Sciatic nerve (tissue), 2 donors: ENCODE data around the gene FGF11. TPM values are rescaled to one million over a fixed set of nuclear protein-coding genes. Genes with fewer than 3 reads are reported as not detected.

ENCODE experiments used
- ATAC-seq: fragments of 200-7000 bp; cut with Tn5 transposase; one replicate; pipeline ENCODE4 v1.9.1; 2020; ENCODE audit warnings: mild to moderate bottlenecking, moderate library complexity
- DNase-seq: peaks from one replicate; pipeline ENCODE4 v3.0.0-alpha.2; 2020; ENCODE audit warnings: low spot score
- intact Hi-C: fragments of 100-400 bp; cut with DNase I; formaldehyde crosslinking; loops from one replicate; pipeline ENCODE4 v1.14.2; 2022
- total RNA-seq: library from RNA; stranded (reverse); fragmentation: NEBNext Ultra II Directional; extraction: Animal tissue kit (Norgen Biotek cat#: 25700); gene quantifications from one replicate; pipeline ENCODE4 v1.2.1, GENCODE V29; 2021
- donor health status: DM: no; HTN: no; CAD: no.
- donor health status: DM: no; HTN: no; CAD: no.

Gene FGF11
- total RNA-seq, 1 donor from 2014 or later = 3.8 TPM

DNA sequence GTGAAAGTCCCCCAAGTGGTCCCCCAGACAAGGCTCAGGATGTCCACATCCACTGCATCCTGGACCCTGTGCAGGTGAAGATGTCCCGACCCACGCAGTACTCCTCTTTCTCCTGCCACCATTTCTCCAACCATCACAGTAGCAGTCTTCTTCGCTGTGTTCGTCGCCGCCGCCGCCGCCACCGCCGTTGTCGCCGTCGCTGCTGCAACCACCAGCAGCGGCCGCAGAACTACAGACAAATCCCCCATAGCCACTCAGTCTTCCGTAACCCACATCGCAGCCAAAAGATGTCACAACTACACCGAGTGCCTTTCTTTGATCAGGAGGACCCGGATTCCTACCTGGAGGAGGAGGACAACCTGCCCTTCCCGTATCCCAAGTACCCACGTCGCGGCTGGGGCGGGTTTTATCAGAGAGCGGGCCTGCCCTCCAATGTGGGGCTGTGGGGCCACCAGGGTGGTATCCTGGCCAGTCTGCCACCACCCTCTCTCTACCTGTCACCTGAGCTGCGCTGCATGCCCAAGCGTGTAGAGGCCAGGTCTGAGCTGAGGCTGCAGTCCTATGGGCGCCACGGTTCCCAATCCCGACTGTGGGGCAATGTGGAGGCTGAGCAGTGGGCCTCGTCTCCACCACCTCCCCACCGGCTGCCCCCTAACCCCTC is 13.0 kb upstream of the FGF11 start:
- intact Hi-C loops = no loop called here
- ATAC-seq (no peak), DNase-seq (no peak)

DNA sequence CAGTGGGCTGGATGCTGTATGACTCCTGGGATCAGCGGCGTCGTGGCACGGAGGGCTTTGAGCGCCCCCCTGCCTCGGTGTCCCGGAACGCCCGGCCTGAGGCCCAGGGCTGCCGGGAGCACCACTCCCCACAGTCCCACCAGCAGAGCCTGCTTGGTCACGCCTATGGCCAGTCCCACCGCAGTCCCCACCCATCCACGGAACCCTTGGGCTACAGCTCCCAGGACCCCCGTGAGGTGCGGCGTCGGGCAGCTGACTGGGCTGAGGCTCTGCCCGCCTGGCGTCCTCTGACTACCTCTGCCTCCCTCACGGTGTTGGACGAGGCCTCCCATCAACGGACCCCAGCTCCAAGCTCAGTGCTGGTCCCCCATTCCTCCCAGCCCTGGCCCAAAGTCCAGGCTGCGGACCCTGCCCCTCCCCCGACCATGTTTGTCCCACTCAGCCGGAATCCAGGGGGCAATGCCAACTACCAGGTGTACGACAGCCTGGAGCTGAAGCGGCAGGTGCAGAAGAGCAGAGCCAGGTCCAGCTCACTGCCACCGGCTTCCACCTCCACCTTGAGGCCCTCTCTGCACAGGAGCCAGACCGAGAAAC is 12.3 kb upstream of the FGF11 start:
- ATAC-seq (no peak), DNase-seq (no peak)
- intact Hi-C loops = no loop called here

DNA sequence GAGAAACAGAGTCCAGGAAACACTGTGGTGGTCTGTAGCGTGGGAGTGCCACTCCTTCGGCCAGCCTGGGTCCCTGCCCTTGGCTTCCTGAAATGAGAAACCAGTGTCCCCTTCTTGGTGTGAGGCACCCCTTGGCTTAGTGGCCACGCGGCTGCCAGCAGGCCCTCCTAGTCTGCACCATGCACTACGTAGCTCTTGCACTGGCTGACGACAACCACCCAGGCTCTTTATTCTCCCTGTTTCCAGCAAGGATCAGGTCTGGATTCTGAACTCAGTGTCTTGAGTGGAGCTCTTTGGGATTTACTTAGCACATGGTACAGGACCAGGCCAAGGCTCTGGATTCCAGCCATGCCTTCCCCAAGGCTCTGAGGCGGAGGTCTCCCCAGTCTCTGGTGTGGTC is 11.8 kb upstream of the FGF11 start:
- intact Hi-C loops = no loop called here
- DNase-seq = no peak
- ATAC-seq = no peak

DNA sequence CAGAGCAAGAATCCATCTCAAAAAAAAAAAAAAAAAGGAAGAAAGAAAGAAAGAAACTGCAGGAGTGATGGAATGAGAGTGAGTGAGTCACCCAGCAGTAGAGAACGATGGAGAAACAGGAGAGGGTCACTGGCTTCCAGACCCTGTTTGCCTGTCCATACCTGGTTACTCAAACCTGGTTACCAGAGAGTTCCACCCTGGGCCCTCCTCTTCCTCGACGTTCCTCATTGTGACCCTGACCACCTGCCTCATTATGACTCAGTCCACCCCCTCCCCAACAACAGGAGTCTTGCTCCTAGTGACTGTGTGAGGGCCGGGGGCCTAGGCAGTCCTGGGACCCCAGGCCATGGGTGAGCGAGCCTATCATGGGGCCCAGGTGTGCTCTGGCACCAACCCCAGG is 10.8 kb upstream of the FGF11 start, which contains the start of gene SPEM3:
Gene SPEM3, plus strand, starts transcription at position 301 of the 400 bp plus-strand sequence. Its CDS starts 46 bp downstream, at position 347.
- intact Hi-C loops = no loop called here
- no peak for ATAC-seq
- DNase-seq = no peak

DNA sequence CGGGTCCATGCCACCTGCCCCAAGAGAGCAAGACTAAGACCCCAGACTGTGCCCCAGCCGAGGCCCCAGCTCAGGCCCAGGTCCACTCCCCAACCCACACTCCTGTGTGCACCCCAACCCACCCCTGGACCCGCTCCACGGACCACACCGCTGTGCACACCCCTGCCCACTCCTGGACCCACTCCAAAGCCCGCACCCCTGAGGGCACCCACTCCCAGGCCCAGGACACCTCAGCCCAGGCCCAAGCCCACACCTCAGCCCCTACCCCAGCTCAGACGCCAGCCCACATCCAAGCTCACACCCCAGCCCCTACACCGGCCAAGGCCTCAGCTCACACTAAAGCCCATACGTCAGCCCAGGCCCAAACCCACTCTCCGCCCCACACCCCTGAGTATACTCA is 9.6 kb upstream of the FGF11 start:
- DNase-seq (no peak), ATAC-seq (no peak)
- intact Hi-C loops = no loop called here

DNA sequence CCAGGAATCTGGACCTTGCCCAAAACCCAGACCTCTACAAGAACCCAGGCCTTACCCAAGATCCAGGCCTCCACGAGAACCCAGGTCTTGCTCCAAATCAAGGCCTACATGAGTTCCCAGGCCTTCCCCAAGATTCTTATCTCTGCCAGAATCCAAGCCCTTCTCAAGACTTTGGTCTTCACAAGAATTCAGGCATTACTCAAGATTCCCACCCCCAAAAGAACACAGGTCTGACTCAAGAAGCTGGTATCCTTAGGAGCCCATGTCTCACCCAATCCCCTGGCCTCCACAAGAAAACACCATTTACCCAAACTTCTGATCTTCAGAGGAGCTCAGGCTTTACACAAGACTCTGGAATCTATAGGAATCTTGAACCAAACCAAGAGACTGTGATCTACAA is 8.1 kb upstream of the FGF11 start:
- no peak for DNase-seq
- intact Hi-C loops = no loop called here
- no peak for ATAC-seq

DNA sequence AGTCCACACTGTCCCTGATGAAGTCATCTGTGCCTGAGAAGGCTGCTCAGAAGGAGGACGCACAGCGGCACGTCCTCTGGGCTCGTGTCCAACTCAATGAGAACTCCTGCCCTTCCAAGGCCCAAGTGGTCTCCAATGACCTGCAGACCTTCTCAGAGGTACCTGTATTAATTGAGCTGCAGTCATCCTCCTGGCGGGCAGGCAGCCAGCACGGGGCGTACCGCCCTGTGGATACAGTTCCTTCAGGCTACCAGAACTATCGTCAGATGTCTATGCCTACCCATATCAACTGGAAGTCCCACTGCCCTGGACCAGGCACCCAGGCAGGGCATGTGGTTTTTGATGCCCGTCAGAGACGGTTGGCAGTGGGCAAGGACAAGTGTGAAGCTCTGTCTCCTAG is 7.0 kb upstream of the FGF11 start:
- no peak for ATAC-seq
- intact Hi-C loops = no loop called here
- no peak for DNase-seq

DNA sequence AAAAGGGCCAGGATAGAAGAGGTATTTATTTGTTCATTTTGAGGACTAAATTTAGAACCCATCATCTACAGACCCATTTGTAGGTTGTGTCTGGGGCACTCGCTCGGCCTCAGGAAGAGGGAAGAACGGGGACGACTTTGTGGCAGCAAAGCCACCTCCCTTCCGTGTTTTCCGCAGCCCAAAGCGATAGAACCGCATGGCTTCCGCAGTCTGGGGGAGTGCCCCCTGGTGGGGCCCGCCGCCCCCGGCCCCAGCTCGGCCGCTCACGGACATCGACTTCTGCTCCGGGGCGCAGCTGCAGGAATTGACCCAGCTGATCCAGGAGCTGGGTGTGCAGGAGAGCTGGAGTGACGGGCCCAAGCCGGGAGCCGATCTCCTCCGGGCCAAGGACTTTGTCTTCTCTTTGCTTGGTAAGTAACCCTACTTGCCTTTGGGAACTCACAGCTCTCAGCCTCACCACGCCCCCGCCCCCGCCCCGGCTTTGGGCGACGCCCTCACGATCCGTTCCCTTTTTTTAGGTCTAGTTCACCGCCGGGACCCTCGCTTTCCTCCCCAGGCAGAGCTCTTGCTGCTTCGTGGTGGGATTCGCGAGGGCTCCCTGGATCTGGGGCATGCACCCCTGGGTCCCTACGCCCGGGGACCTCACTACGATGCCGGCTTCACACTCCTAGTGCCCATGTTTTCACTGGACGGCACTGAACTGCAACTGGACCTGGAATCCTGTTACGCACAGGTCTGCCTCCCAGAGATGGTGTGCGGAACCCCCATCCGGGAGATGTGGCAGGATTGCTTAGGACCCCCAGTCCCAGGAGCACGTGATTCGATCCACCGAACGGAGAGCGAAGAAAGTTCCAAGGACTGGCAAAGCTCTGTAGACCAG is 3.4 kb upstream of the FGF11 start:
- DNase-seq (no peak), ATAC-seq (peak; percentile 15)
- intact Hi-C loops = no loop called here

DNA sequence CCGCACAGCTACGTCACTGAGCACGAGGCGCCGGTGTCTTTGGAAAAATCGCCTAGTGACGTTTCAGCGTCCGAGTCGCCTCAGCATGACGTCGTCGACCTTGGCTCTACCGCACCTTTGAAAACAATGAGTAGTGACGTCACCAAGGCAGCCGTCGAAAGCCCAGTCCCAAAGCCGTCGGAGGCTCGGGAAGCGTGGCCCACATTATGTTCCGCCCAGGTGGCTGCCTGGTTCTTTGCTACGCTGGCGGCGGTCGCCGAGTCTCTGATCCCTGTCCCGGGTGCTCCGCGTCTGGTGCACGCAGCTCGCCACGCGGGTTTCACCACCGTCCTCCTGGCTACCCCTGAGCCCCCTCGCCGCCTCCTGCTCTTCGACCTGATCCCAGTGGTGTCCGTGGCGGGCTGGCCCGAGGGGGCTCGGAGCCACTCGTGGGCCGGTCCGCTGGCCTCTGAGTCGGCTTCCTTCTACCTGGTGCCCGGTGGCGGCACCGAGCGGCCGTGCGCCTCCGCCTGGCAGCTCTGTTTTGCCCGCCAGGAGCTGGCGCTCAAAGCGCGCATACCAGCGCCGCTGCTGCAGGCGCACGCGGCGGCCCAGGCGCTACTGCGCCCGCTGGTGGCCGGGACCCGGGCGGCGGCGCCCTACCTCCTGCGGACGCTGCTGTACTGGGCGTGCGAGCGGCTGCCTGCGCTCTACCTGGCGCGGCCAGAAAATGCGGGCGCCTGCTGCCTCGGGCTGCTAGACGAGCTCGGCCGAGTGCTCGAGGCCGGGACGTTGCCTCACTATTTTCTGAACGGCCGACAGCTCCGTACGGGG is 2.5 kb upstream of the FGF11 start:
- peak; percentile 55 for ATAC-seq
- peak; percentile 83 for DNase-seq
- intact Hi-C loops = no loop called here

DNA sequence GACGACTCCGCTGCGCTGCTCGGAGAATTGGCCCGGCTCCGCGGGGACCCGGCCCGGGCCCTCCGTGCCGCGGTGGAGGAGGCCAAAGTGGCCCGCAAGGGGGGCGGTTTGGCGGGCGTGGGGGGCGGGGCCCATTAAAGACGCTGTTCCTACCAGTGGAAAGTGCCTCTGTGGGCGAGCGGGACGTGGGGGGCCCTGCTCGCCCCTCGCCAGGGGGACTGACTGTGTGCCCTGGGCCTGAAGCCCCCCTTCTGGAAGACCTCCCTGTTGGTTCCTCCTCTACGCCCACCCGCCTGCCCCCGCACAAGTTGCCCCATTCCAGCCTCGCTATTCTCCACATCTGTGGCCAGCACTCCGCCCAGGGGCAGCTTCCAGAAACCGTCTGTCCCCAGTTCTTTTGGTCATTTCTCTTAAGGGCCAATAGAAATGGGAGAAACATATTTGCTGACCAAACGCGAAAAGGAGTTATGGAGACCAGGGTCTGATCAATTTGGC is 1.9 kb upstream of the FGF11 start:
- ATAC-seq = no peak
- DNase-seq = no peak
- intact Hi-C loops = no loop called here

DNA sequence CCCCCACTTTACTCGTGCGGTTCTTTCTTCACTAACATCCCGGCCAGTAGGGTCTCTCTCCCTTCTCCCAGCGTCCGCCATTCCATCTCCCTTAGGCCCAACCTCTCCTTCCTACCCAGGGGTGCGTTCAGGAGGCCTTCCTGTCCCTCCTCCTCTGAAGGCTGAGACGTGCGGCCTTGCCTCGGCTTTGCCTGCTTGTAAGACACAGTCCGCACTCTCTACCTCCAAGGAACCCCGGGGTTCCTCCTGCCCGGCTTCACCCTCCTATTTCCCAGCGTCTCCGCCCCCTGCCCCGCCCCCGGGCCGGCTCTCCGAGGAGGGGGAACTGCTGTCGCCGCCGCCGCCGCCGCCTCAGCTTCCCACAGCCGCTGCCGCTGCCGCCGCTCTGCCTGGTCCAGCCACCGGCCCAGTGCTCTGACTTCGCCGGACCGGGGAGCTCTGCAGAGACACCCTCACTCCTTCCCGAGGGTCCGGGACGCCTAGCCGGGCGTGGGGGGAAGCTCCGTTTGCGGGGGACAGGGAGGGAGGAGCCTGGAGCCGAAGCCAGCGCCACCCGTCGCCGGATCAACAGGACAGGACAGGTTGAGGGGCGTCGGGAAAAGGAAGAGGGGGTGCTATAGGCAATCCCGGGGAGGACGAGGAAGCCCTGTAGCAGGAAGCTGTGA is 1.2 kb upstream of the FGF11 start:
- ATAC-seq (peak; percentile 21), DNase-seq (peak; percentile 86)
- intact Hi-C loops = no loop called here

DNA sequence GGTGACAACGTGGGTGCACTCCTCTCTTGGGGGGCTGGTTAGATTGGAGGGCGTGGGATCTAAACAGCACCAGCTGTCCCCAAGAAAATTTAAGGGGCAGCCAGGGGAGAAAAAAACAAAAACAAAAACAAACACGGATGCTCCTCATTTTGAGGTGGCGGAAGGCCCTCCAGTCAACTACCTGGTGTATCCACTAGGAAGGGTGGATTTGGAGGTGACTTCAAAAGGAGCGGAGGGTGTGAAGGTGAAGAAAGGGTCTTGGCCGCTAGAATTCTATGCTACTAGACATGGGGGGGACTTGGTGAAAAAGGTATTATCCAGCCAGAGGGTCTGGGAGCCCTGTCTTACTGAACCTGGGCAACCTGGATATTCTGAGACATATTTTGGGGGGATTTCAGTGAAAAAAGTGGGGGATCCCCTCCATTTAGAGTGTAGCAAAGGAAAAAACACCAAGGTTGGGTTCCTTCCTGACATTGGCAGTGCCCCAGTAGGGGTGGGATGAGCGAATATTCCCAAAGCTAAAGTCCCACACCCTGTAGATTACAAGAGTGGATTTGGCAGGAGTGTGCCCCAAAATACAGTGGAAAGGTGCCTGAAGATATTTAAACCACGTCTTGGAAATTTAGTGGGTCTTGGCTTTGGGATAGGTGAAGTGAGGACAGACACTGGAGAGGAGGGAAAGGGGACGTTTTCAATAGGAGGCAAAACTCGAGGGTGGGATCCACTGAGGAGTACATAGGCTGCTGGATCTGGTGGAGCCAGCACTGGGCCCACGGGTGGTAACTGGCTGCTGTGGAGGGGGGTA is 454 bp upstream of the FGF11 start:
- intact Hi-C loops = no loop called here
- ATAC-seq (no peak), DNase-seq (no peak)

DNA sequence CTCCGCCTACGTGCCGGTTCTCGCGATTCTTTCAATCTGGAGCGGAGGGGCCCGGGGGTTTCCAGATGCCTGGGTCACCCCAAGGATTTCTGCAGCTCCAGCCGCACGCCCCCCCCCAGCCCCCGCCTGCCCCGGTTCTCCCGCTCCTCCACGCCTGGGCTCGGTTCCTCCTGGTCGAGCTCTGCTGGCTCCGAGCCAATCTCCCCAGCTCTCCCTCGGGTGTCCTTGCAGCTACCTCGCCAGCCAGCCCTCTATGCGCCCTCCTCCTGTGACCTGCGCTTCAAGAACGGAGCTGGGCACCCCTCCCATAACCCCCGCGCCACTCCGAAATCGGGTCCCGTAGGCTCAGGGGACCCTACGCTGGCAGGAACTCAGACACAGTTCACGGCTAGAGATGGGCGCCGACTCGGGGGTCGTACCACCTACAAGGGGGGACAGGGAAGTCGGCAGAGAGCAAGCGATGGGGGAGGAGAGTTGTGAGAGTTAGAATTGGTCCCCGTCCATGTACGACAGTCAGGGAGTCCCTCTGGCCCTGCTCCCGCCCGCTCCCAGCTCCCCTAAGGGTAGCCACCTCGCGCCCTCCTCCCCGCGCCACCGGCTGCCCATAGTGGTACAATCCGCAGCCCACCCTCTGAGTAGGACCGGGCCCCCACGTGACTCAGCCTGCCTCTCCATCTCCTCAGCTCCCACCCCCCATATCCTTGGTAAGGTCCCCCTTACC is 961 bp downstream of the FGF11 start:
- DNase-seq (peak; percentile 79), ATAC-seq (no peak)
- intact Hi-C loops = no loop called here

DNA sequence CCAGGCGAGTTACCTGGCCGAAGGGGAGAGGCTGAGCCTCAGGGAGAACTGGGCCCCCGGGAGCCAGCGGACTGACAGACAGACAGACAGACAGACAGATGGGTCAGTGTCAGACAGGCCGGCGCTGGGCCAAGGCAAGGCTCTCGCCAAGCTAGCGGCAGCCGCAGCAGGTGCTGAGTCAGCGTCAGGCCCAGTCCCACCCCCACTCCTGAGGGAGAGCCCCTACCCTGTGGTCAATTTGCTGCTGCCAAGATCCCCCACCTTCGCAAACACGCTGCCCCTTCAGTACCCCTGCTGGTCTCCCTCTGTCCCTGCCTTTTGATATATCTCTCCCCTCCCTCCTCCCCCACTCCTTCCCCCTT is 1.5 kb downstream of the FGF11 start:
- intact Hi-C loops = no loop called here
- DNase-seq = no peak

DNA sequence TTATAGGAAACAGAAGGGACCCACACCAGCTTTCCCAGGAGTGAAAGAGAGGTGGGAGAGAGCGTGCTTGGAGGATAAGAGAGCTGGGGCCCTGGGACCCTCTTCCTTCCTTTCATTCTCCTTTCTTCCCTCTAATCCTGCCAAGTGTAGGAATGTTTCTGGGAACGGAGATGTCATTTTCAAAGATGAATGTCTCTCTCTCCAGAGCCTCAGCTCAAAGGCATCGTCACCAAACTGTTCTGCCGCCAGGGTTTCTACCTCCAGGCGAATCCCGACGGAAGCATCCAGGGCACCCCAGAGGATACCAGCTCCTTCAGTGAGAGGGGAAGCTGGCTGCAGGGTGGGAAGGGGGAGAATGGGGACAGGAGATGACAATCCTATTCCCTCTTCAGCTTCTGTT is 2.0 kb downstream of the FGF11 start:
- intact Hi-C loops = no loop called here
- ATAC-seq (no peak), DNase-seq (no peak)

More for the DNA sequence above, 1.5 kb downstream of the FGF11 start:
- ATAC-seq = no peak

DNA sequence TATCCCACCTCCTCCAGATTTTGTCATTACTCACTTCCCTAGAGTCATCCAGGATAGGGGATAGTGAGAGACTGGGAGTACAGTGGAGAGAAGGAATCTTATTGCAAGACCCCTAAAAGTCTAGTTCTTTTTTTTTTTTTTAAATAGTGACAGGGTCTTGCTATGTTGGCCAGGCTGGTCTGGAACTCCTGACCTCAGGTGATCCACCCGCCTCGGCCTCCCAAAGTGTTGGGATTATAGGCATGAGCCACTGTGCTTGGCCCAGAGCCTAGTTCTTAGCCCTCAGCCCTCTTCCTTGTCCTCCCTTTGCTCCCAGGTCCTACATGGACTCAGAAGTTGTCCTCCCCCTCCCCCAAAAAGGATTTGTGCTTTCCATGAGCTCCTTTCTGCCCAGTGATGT is 2.8 kb downstream of the FGF11 start:
- intact Hi-C loops = no loop called here
- DNase-seq (no peak), ATAC-seq (no peak)
